Heart right ventricle (tissue), 16 donors: ENCODE results near the gene OPA1. TPM values are rescaled to one million over a fixed set of nuclear protein-coding genes. Genes with fewer than 3 reads are reported as not detected.

Experiments used
- ATAC-seq, 8 donors: fragments of 200-7000 bp; cut with Tn5 transposase; one replicate each; pipeline ENCODE4 v1.9.1; 2020; ENCODE audit warnings: mild to moderate bottlenecking in 8 of 8, moderate library complexity in 8 of 8, moderate number of reproducible peaks in 1 of 8
- DNase-seq, 2 donors: peaks; one replicate each; pipeline ENCODE4 v3.0.0-alpha.2; 2020
- H3K27ac ChIP-seq, 10 donors: fragments of 200-600 bp; sonication (generic) in 2 of 10; one replicate each; pipeline versions ENCODE4 v1.5.0 to v1.8.0; 2020 to 2022; ENCODE audit warnings: mild to moderate bottlenecking in 3 of 10
- H3K27me3 ChIP-seq, 7 donors: fragments of 200-600 bp; one replicate each; pipeline ENCODE4 v1.8.0; 2021 to 2022; ENCODE audit warnings: mild to moderate bottlenecking in 2 of 7
- H3K36me3 ChIP-seq, 9 donors: fragments of 200-600 bp; sonication (generic) in 1 of 9; one replicate each; pipeline versions ENCODE4 v1.5.0 to v1.8.0; 2020 to 2022; ENCODE audit warnings: mild to moderate bottlenecking in 2 of 9
- H3K4me1 ChIP-seq, 9 donors: fragments of 200-600 bp; sonication (generic) in 1 of 9; one replicate each; pipeline versions ENCODE4 v1.5.0 to v1.8.0; 2020 to 2022; ENCODE audit warnings: mild to moderate bottlenecking in 4 of 9
- H3K4me3 ChIP-seq, 10 donors: fragments of 200-600 bp; sonication (generic) in 2 of 10; one replicate each; pipeline versions ENCODE4 v1.5.0 to v1.8.0; 2020 to 2022; ENCODE audit warnings: mild to moderate bottlenecking in 7 of 10, moderate library complexity in 2 of 10
- H3K9me3 ChIP-seq, 11 donors: fragments of 200-600 bp in 10 of 11; sonication (generic) in 2 of 11; one replicate each; pipeline versions ENCODE4 v1.5.0 to v1.8.0; 2013 to 2022; ENCODE audit warnings: mild to moderate bottlenecking in 2 of 11, control low read depth in 1 of 11, moderate library complexity in 1 of 11
- WGBS, 2 donors: extraction: QIAGEN DNeasy Blood & Tissue Kit; methylation state at CpG; one replicate each; pipeline ENCODE4 v1.1.7; 2013; ENCODE audit warnings: inconsistent platforms in 1 of 2; 5-methylcytosine and 5-hydroxymethylcytosine counted together
- intact Hi-C, 10 donors: fragments of 100-400 bp; cut with DNase I; formaldehyde crosslinking; loops; one replicate each; pipeline versions ENCODE4 v1.11.1 to v1.14.2; 2022
- polyA plus RNA-seq, 2 donors: library from polyadenylated mRNA; stranded (reverse); fragments of 200-250 nt; gene quantifications; one replicate each; pipeline ENCODE4 v1.2.3, GENCODE V29; 2013
- total RNA-seq, 10 donors: library from RNA; stranded (reverse); fragmentation: NEBNext Ultra II Directional in 3 of 10; extraction: Animal tissue kit (Norgen Biotek cat#: 25700) in 3 of 10; gene quantifications; one replicate each; pipeline versions ENCODE4 v1.2.1 to v1.2.4, GENCODE V29; 2021 to 2023
- TF ChIP-seq, protein P1 (sequence below), 9 donors: fragments of 200-600 bp; sonication (generic) in 2 of 9; IDR thresholded peaks; one replicate each; pipeline versions ENCODE4 v1.5.0 to v1.8.0; 2021 to 2022; ENCODE audit warnings: antibody characterized with exemption in 9 of 9, mild to moderate bottlenecking in 5 of 9, moderate library complexity in 1 of 9
- donor health status: Arrhythmogenic right ventricular cardiomyopathy.
- donor health status: ischemic (EF 13 %, LVEDD 7.1; RV severe dilation, severe dysfunction).
- donor health status: healthy with polysubstance abuse.
- donor health status: DM: no; HTN: yes; CAD: no.
- donor health status: DM: no; HTN: no; CAD: no.
- donor health status: ischemic (EF 25% LVEDD 6.9; RV normal size, moderate dysfunction).
- donor health status: ischemic (EF 25% LVEDD 5.7; RV mildly dilated, moderate dysfunction).
- donor health status: healthy.
- donor health status: DM: yes; HTN: yes; CAD: no.
- donor health status: Ischemic cardiomyopathy.
- donor health status: ischemic (EF 35%, LVEDD 5.7; RV mildly dilated, moderate dysfunction).
- donor health status: nonischemic (EF 11% LVEDD 7.7; RV severe dilation, severe dysfunction).
- donor health status: DM: yes; HTN: yes; CAD: no.
- donor health status: PGD.
- donor health status: ischemic (EF 29% LVEDD 5.4; RV normal size, mild dysfunction).
- donor health status: nonischemic (EF 23%, LVEDD 6.1; RV moderate dilation, normal function).

Gene OPA1
- total and polyA plus RNA-seq, 12 donors = 19.2 to 197 (median 124) TPM

DNA sequence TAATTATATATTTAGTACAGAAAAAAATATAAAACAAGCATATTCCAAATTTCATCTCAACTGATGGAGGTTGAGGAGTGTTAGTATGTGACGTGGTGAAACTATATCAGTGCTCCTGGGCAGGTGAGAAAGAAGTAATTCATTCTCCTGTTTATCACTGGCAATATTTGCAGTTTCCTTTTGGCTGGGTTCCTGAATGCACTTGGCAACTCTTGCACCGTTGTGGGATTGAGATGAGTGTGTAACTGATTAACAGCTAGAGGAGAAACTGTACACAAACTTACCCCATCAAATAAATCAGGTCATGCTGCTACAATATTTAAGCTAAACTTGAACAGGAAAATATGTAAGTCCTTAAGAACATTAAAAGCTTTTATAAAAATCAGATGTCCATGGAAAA lies 36.2 kb upstream of the OPA1 start:
- Histone ChIP-seq H3K36me3 (no peaks in the 10 kb centered on the region), H3K9me3 (no peaks in the 10 kb centered on the region), H3K27me3 (no peaks in the 10 kb centered on the region), H3K27ac (no peak overlapping the region), H3K4me1 (peaks cover 0 to 7% (median 0%) of the 10 kb centered on the region in 9 donors), H3K4me3 (no peak overlapping the region)
- DNase-seq (no peak), ATAC-seq (no peak)
- TF ChIP-seq, protein P1, sequence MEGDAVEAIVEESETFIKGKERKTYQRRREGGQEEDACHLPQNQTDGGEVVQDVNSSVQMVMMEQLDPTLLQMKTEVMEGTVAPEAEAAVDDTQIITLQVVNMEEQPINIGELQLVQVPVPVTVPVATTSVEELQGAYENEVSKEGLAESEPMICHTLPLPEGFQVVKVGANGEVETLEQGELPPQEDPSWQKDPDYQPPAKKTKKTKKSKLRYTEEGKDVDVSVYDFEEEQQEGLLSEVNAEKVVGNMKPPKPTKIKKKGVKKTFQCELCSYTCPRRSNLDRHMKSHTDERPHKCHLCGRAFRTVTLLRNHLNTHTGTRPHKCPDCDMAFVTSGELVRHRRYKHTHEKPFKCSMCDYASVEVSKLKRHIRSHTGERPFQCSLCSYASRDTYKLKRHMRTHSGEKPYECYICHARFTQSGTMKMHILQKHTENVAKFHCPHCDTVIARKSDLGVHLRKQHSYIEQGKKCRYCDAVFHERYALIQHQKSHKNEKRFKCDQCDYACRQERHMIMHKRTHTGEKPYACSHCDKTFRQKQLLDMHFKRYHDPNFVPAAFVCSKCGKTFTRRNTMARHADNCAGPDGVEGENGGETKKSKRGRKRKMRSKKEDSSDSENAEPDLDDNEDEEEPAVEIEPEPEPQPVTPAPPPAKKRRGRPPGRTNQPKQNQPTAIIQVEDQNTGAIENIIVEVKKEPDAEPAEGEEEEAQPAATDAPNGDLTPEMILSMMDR (IDR thresholded peaks at IDR 0.05) = no peak
- WGBS, 2 donors = 21 to 27% methylated on average over 2 of the region's 2 CpGs
- intact Hi-C loops = no loop called here

DNA sequence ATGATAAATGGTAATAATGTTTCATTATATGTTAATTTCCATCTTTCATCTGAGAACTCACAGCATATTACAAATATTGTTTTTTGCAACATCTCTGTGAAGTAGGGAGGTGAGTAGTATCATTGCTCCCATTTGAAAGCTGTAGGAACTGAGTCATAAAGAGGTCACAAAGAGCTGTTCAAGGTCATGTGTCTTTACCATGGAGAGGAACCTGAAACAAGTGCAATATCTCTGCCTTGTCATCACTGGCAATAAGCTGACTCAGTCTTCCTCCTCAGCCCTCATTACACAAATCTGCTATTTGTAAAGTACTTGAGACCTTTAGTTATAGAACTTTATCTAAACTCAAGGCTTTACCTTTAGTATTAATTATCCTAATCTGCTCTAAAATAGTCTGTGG lies 33.9 kb upstream of the OPA1 start:
- H3K4me1 ChIP-seq = peaks cover 0 to 7% (median 0%) of the 10 kb centered on the region in 9 donors
- H3K4me3 ChIP-seq = no peak overlapping the region
- H3K27ac ChIP-seq = no peak overlapping the region
- no peaks in the 10 kb centered on the region for H3K9me3 ChIP-seq
- TF ChIP-seq, protein P1 (IDR thresholded peaks at IDR 0.05) = no peak
- no peaks in the 10 kb centered on the region for H3K36me3 ChIP-seq
- intact Hi-C loops = no loop called here
- DNase-seq (no peak), ATAC-seq (no peak)
- no peaks in the 10 kb centered on the region for H3K27me3 ChIP-seq

DNA sequence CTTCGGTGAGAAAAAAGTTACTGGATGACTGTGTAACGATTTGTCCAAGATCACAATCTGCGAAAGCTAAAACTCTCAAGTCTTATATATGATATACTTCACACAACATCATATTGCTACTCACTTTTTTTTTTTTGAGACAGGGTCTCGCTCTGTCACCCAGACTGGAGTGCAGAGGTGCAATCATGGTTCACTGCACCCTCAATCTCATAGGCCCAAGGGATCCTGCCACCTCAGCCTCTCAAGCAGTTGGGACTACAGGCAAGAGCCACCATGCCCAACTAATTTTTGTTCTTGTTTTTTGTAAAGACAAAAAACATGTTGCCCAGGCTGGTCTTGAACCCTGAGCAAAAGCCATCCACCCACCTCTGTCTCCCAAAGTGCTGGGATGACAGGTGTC lies 32.9 kb upstream of the OPA1 start:
- TF ChIP-seq, protein P1 (IDR thresholded peaks at IDR 0.05) = no peak
- no peak for DNase-seq
- no peak overlapping the region for H3K4me3 ChIP-seq
- no peaks in the 10 kb centered on the region for H3K9me3 ChIP-seq
- H3K27me3 ChIP-seq = no peaks in the 10 kb centered on the region
- H3K36me3 ChIP-seq = no peaks in the 10 kb centered on the region
- intact Hi-C loops = loop anchor here in 7 of 10 donors (10.0 kb wide), 4 partner anchors 95 to 995 kb away; no protein-coding TSS in a partner anchor
- no peak for ATAC-seq
- 95 to 98% methylated on average over 4 of the region's 4 CpGs for WGBS, 2 donors
- peaks cover 0 to 7% (median 0%) of the 10 kb centered on the region in 9 donors for H3K4me1 ChIP-seq
- no peak overlapping the region for H3K27ac ChIP-seq

DNA sequence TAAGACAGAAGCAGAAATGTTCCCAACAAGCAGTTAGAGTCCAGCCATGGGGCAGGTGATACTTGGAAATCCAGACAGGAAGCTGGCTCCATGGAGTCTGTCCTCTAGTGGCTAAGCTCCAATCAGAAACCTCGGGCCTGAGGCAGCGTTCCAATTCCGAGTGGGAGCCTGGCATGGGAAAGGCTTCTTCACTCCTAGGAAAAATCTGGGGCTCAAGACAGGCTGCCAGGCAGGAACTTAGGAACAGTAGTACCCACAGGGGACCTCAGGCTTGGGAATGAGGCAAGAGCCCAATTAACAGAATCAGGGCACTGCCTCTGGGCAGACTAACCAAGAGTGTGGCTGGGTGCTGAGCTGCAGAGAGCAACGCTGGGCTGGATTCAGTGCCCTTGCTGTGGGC lies 32.1 kb upstream of the OPA1 start:
- H3K27me3 ChIP-seq = no peaks in the 10 kb centered on the region
- no peaks in the 10 kb centered on the region for H3K36me3 ChIP-seq
- H3K27ac ChIP-seq = no peak overlapping the region
- ATAC-seq (peak in 4 of 8 donors; percentile 56 to 83 (median 58)), DNase-seq (peak; percentile 9 to 24)
- peaks cover 0 to 7% (median 0%) of the 10 kb centered on the region in 9 donors for H3K4me1 ChIP-seq
- H3K4me3 ChIP-seq = no peak overlapping the region
- 37 to 45% methylated on average over 4 of the region's 4 CpGs for WGBS, 2 donors
- H3K9me3 ChIP-seq = no peaks in the 10 kb centered on the region
- intact Hi-C loops = loop anchor here in 7 of 10 donors (10.0 kb wide), 4 partner anchors 96 to 996 kb away; no protein-coding TSS in a partner anchor
- TF ChIP-seq, protein P1 (IDR thresholded peaks at IDR 0.05) = no peak
